Uterus (tissue), 2 donors: Measurements from ENCODE around the gene GRID2.

Experiments used
- CTCF ChIP-seq, 4 experiments: fragments of 200-600 bp in 2 of 4; fragments of 450-650 bp in 2 of 4; sonication (generic) in 2 of 4; IDR thresholded peaks; one replicate each; pipeline ENCODE4 v1.5.1; 2016 to 2019; ENCODE audit warnings: antibody characterized with exemption in 4 of 4, mild to moderate bottlenecking in 2 of 4, moderate library complexity in 1 of 4
- POLR2A ChIP-seq, 2 donors: fragments of 450-650 bp; IDR thresholded peaks; one replicate each; pipeline ENCODE4 v1.6.1; 2016; ENCODE audit warnings: antibody characterized with exemption in 2 of 2, mild to moderate bottlenecking in 1 of 2, moderate library complexity in 1 of 2

GRCh38 chr4:92629302-92629701 is 325.5 kb downstream of the GRID2 start:
- TF ChIP-seq POLR2A (IDR thresholded peaks at IDR 0.05), result no peak
- TF ChIP-seq CTCF (IDR thresholded peaks at IDR 0.05), result no peak
